HG03159 (cell line): ENCODE measurements around the gene RASSF10.
"Not testable (repeated sequence)": the region's sequence is repeated elsewhere in the genome, so short reads cannot be mapped to it uniquely, and the experiment has no call there.

ENCODE experiments used
- ATAC-seq: cut with Tn5 transposase; IDR thresholded peaks from one replicate; pipeline ENCODE4 v1.9.1; 2021; ENCODE audit warnings: mild to moderate bottlenecking, moderate library complexity; ENCODE audit not compliant: unreplicated experiment

RASSF10 gene

GRCh38 chr11:13019313-13019712 is 10.2 kb downstream of the RASSF10 start:
- no peak for ATAC-seq

GRCh38 chr11:13023423-13023822 is 14.3 kb downstream of the RASSF10 start:
- ATAC-seq = no peak

GRCh38 chr11:13026722-13027121 is 17.6 kb downstream of the RASSF10 start:
- no peak for ATAC-seq

- ATAC-seq = no peak
Measured at GRCh38 chr11:13028322-13028721, 19.2 kb downstream of the RASSF10 start.

- no peak for ATAC-seq
Measured at GRCh38 chr11:13029872-13030271, 20.8 kb downstream of the RASSF10 start.

GRCh38 chr11:13030857-13031256 is 21.7 kb downstream of the RASSF10 start:
- ATAC-seq = no peak

GRCh38 chr11:13031349-13031748 is 22.2 kb downstream of the RASSF10 start:
- ATAC-seq = no peak

GRCh38 chr11:13033760-13034533 is 24.8 kb downstream of the RASSF10 start:
- no peak for ATAC-seq

GRCh38 chr11:13035711-13036110 is 26.6 kb downstream of the RASSF10 start:
- no peak for ATAC-seq

- ATAC-seq = no peak
Measured at GRCh38 chr11:13036235-13036634, 27.1 kb downstream of the RASSF10 start.

- no peak for ATAC-seq
Measured at GRCh38 chr11:13038366-13038765, 29.2 kb downstream of the RASSF10 start.

- ATAC-seq = no peak
Measured at GRCh38 chr11:13039126-13039525, 30.0 kb downstream of the RASSF10 start.

GRCh38 chr11:13040969-13041561 is 31.9 kb downstream of the RASSF10 start:
- no peak for ATAC-seq

- ATAC-seq = no peak
Measured at GRCh38 chr11:13042873-13043342, 33.8 kb downstream of the RASSF10 start.

- no peak for ATAC-seq
Measured at GRCh38 chr11:13043912-13044628, 35.0 kb downstream of the RASSF10 start.

- ATAC-seq = not testable (repeated sequence)
Measured at GRCh38 chr11:13045089-13045488, 36.0 kb downstream of the RASSF10 start.

- no peak for ATAC-seq
Measured at GRCh38 chr11:13045734-13046133, 36.6 kb downstream of the RASSF10 start.

GRCh38 chr11:13046637-13047570 is 37.8 kb downstream of the RASSF10 start:
- no peak for ATAC-seq

GRCh38 chr11:13047884-13048283 is 38.8 kb downstream of the RASSF10 start:
- no peak for ATAC-seq

- ATAC-seq = no peak
Measured at GRCh38 chr11:13051257-13051656, 42.1 kb downstream of the RASSF10 start.

- ATAC-seq = no peak
Measured at GRCh38 chr11:13052130-13052571, 43.0 kb downstream of the RASSF10 start.
